ENCODE measurements around the gene PDCD2. TPM values are rescaled to one million over a fixed set of nuclear protein-coding genes. Genes with fewer than 3 reads are reported as not detected.

PDCD2 gene
- total RNA-seq, 1 experiment from 2014 or later: 121 TPM

DNA sequence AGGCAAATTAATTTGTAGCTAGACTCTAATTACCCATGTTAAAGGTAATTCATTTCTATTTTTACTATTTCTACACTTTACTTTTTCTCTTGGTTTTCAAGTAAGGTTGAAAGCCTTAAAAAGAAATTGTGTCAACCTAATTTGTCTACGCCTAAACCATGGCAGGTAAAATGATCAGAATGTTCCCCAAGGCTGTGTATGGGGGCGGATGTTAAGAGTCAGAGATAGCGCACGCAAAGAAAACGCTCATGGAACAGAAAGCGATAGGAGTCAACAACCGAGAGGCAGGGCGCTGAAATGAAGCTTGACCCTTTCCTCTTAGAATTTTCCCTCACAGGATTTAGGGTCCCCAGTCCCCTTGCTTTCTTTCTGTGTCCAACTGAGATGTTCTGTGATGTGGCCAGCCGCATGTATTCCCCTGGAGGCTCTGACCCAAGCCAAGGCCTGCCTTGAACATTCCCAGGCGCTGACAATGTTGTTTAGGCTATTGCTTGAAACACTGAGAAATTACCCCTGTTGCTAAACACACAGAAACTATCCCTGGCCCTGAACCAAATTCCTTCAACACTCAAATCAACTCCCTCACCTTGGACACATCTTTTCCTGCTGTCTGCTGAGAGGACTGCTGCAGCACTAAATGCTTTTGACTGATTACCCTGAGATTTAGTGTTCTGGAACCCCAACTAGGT lies 42.3 kb downstream of the PDCD2 start:
- POLR2A ChIA-PET: no interaction called here
- no peak overlapping the region for H3K4me3 ChIP-seq (ENCODE audit: low read depth in 2 of 2, low read length in 2 of 2)
- no peaks in the 10 kb centered on the region for H3K4me1 ChIP-seq (ENCODE audit: control insufficient read depth, insufficient read depth, low read length)
- intact Hi-C loops (cut with micrococcal nuclease; ENCODE audit: unreplicated experiment) (no loop called here), in situ Hi-C loops (cut with HindIII; ENCODE audit: low pct_unique_long_range_greater_than_20kb, low sequenced_read_pairs) (no loop called here)
- no peak for ATAC-seq
- no TSS peak for BruUV-seq (replicated peaks)
- H3K9me3 ChIP-seq (ENCODE audit: control insufficient read depth, insufficient read depth, low read depth, low read length): no peaks in the 10 kb centered on the region
- H3K27ac ChIP-seq (ENCODE audit: low read length): no peak overlapping the region
- peaks cover 81% of the 10 kb centered on the region for H3K36me3 ChIP-seq (ENCODE audit: control insufficient read depth, insufficient read depth, low read length)
- CTCF ChIA-PET: no interaction called here
- TF ChIP-seq POLR2AphosphoS5 (IDR thresholded peaks at IDR 0.05; ENCODE audit: low read depth, low read length) (no peak), SIN3A (IDR thresholded peaks at IDR 0.05; ENCODE audit: borderline replicate concordance, insufficient read depth, low read depth, low read length) (no peak), TCF7L2 (IDR thresholded peaks at IDR 0.05; ENCODE audit: low read depth, low read length) (no peak)
- TF ChIP-seq, protein P1, sequence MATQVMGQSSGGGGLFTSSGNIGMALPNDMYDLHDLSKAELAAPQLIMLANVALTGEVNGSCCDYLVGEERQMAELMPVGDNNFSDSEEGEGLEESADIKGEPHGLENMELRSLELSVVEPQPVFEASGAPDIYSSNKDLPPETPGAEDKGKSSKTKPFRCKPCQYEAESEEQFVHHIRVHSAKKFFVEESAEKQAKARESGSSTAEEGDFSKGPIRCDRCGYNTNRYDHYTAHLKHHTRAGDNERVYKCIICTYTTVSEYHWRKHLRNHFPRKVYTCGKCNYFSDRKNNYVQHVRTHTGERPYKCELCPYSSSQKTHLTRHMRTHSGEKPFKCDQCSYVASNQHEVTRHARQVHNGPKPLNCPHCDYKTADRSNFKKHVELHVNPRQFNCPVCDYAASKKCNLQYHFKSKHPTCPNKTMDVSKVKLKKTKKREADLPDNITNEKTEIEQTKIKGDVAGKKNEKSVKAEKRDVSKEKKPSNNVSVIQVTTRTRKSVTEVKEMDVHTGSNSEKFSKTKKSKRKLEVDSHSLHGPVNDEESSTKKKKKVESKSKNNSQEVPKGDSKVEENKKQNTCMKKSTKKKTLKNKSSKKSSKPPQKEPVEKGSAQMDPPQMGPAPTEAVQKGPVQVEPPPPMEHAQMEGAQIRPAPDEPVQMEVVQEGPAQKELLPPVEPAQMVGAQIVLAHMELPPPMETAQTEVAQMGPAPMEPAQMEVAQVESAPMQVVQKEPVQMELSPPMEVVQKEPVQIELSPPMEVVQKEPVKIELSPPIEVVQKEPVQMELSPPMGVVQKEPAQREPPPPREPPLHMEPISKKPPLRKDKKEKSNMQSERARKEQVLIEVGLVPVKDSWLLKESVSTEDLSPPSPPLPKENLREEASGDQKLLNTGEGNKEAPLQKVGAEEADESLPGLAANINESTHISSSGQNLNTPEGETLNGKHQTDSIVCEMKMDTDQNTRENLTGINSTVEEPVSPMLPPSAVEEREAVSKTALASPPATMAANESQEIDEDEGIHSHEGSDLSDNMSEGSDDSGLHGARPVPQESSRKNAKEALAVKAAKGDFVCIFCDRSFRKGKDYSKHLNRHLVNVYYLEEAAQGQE (IDR thresholded peaks at IDR 0.05; ENCODE audit: insufficient read depth in 1 of 2, low read depth in 2 of 2, low read length in 1 of 2): no peak
- TF ChIP-seq, protein P2, sequence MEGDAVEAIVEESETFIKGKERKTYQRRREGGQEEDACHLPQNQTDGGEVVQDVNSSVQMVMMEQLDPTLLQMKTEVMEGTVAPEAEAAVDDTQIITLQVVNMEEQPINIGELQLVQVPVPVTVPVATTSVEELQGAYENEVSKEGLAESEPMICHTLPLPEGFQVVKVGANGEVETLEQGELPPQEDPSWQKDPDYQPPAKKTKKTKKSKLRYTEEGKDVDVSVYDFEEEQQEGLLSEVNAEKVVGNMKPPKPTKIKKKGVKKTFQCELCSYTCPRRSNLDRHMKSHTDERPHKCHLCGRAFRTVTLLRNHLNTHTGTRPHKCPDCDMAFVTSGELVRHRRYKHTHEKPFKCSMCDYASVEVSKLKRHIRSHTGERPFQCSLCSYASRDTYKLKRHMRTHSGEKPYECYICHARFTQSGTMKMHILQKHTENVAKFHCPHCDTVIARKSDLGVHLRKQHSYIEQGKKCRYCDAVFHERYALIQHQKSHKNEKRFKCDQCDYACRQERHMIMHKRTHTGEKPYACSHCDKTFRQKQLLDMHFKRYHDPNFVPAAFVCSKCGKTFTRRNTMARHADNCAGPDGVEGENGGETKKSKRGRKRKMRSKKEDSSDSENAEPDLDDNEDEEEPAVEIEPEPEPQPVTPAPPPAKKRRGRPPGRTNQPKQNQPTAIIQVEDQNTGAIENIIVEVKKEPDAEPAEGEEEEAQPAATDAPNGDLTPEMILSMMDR (IDR thresholded peaks at IDR 0.05): no peak
- no peaks in the 10 kb centered on the region for H3K27me3 ChIP-seq (ENCODE audit: control insufficient read depth, insufficient read depth, low read length)
- DNase-seq (ENCODE audit: low read depth, low spot score): no peak

DNA sequence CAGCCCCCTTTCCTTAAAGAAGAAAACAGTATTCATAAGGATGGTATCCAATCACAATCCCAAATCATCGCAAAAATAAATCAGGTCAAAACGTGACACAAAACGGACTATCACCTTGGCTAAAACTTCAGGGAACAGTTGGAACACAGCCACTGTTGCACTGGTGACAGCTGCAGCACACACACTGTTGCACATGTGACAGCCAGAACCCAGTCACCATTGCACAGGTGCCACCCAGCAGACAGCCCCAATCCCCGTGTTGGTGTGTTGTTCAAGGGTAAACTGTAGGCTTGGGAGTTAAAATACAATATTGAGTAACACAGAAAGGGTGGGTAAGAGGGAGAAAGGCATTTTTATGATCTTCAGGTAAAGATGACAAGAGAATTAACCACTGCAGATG lies 47.1 kb downstream of the PDCD2 start:
- Histone ChIP-seq H3K36me3 (ENCODE audit: control insufficient read depth, insufficient read depth, low read length) (peaks cover 73% of the 10 kb centered on the region), H3K4me1 (ENCODE audit: control insufficient read depth, insufficient read depth, low read length) (no peaks in the 10 kb centered on the region), H3K9me3 (ENCODE audit: control insufficient read depth, insufficient read depth, low read depth, low read length) (no peaks in the 10 kb centered on the region), H3K4me3 (ENCODE audit: low read depth in 2 of 2, low read length in 2 of 2) (no peak overlapping the region), H3K27me3 (ENCODE audit: control insufficient read depth, insufficient read depth, low read length) (no peaks in the 10 kb centered on the region), H3K27ac (ENCODE audit: low read length) (no peak overlapping the region)
- in situ Hi-C loops (cut with HindIII; ENCODE audit: low pct_unique_long_range_greater_than_20kb, low sequenced_read_pairs): no loop called here
- ATAC-seq (no peak), DNase-seq (ENCODE audit: low read depth, low spot score) (no peak)
- intact Hi-C loops (cut with micrococcal nuclease; ENCODE audit: unreplicated experiment): no loop called here
- POLR2A ChIA-PET: no interaction called here
- CTCF ChIA-PET: no interaction called here
- TF ChIP-seq POLR2AphosphoS5 (IDR thresholded peaks at IDR 0.05; ENCODE audit: low read depth, low read length) (no peak), TCF7L2 (IDR thresholded peaks at IDR 0.05; ENCODE audit: low read depth, low read length) (no peak), SIN3A (IDR thresholded peaks at IDR 0.05; ENCODE audit: borderline replicate concordance, insufficient read depth, low read depth, low read length) (no peak)
- TF ChIP-seq, protein P2 (IDR thresholded peaks at IDR 0.05): no peak
- TF ChIP-seq, protein P1 (IDR thresholded peaks at IDR 0.05; ENCODE audit: insufficient read depth in 1 of 2, low read depth in 2 of 2, low read length in 1 of 2): no peak
- no TSS peak for BruUV-seq (replicated peaks)

Data from Panc1 (cell line).